ENCODE data around the gene ERICH6B.

- TF ChIP-seq CTCF (IDR thresholded peaks at IDR 0.05 in 2 of 3, conservative IDR thresholded peaks at IDR 0.05 in 1 of 3; ENCODE audit: control insufficient read depth in 2 of 3, extremely low read depth in 1 of 3, insufficient read depth in 1 of 3, low read depth in 3 of 3, low read length in 3 of 3) = no peak
- no peak for TF ChIP-seq MTA3 (IDR thresholded peaks at IDR 0.05; ENCODE audit: borderline replicate concordance, low read length)
- no peak for TF ChIP-seq SUZ12 (IDR thresholded peaks at IDR 0.05; ENCODE audit: unreplicated experiment)
- TF ChIP-seq CHD2 (IDR thresholded peaks at IDR 0.05; ENCODE audit: borderline replicate concordance, low read depth, low read length) = no peak
- TF ChIP-seq ATF3 (IDR thresholded peaks at IDR 0.05; ENCODE audit: borderline replicate concordance, extremely low read depth, low read depth, low read length) = no peak
- no peak for TF ChIP-seq PRDM15 (CRISPR knock-in tag; IDR thresholded peaks at IDR 0.05)
- TF ChIP-seq HDAC2 (IDR thresholded peaks at IDR 0.05) = no peak
- TF ChIP-seq POLR2AphosphoS5 (IDR thresholded peaks at IDR 0.05; ENCODE audit: low read length) = no peak
- TF ChIP-seq MAX (IDR thresholded peaks at IDR 0.05; ENCODE audit: low read depth, low read length) = no peak
These were observed 22.8 kb downstream of the ERICH6B start for GRCh38 chr13:45592758-45593157.
